HG03469 (cell line): ENCODE data around the gene TDRD9.

Source experiments
- ATAC-seq: cut with Tn5 transposase; IDR thresholded peaks from one replicate; pipeline ENCODE4 v1.9.1; 2021; ENCODE audit warnings: mild to moderate bottlenecking, moderate library complexity, moderate number of reproducible peaks; ENCODE audit not compliant: unreplicated experiment

Gene TDRD9

DNA sequence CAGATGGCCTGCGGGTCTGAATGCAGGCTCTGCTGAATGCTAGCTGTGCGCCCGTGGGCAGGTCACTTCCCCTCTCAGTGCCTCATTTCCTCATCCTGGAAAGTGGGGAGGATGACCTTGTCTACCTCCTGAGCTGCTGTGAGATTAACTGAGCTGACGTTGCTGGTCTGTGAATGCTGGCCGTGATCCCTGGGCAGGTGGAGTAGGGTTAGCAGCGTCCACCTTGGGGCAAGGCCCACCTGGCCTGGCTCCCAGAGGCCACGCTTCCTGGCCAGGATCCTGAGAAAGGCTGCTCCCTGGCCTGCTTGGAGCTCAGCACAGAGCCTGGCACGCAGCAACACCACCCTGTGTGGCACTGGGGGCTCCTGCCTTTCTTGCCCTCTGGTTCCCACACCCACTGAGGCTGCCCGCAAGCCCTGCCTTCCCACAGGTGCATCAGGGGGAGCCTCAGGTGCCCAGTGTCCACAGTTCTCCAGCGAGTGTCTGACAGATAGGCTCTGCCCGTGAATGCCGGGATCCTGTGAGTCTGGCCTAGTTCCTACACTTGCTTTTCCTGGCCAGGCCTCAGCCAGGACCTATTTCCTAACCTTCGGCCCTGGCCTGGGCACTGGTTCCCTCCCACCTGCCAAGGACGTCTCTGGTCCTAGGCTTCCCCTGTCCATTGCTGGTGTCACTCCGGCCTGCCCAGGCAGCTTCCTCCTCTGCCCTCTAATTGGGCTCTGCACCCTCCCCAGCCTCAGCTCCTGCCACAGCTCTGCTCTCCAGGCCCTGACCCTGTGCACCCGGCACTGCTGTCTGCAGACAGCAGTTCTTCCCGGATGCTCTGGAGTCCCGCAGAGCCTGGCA, 37.2 kb upstream of the TDRD9 start:
- no peak for ATAC-seq

DNA sequence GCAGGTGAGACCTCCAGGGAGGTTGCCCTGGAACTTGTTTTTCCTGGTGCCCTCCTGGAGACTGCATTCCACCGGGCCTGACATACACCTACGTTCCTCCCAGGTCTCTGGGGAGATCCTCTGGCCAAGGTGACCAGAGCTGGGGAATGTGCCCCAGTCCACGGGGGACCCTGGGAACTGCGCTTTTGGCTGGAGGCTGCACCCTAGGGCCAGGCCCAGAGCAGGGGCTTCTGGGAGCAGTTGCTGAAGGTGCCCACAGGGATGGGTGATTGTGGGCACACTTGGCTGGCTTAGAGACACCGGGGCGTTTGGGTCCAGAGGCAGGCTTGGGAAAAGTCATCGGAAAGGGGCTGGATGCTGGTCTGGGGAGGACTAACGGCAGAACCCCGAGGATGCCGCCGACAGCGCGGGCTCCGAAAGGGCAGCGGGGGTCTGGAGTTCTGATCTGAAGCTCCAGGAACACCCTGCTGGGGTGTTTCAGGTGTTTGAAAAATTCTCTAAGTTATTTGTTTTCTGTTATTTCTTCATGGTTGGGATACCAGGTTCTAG, 36.5 kb upstream of the TDRD9 start:
- no peak for ATAC-seq

- no peak for ATAC-seq
Measured at GRCh38 chr14:103892247-103892646, 36.0 kb upstream of the TDRD9 start.

GRCh38 chr14:103894034-103894722, 34.1 kb upstream of the TDRD9 start:
- ATAC-seq: no peak

DNA sequence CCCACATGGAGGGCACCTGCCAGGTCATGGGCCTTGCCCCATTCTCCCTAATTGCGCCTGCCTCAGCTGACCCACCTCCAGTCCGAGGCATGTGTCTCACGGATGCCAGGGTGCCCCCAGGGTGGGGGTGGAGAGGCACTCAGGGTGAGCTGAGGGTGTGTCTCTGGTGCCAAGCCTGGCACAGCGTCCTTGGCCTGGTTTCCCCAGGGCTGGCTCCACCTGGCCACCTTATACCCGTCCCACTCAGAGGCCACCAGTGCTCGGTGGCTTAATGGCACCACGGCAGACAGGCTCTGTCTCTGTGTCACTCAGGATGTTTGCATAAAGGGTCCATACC, 33.6 kb upstream of the TDRD9 start:
- ATAC-seq: no peak

GRCh38 chr14:103896578-103896977, 31.7 kb upstream of the TDRD9 start:
- no peak for ATAC-seq

DNA sequence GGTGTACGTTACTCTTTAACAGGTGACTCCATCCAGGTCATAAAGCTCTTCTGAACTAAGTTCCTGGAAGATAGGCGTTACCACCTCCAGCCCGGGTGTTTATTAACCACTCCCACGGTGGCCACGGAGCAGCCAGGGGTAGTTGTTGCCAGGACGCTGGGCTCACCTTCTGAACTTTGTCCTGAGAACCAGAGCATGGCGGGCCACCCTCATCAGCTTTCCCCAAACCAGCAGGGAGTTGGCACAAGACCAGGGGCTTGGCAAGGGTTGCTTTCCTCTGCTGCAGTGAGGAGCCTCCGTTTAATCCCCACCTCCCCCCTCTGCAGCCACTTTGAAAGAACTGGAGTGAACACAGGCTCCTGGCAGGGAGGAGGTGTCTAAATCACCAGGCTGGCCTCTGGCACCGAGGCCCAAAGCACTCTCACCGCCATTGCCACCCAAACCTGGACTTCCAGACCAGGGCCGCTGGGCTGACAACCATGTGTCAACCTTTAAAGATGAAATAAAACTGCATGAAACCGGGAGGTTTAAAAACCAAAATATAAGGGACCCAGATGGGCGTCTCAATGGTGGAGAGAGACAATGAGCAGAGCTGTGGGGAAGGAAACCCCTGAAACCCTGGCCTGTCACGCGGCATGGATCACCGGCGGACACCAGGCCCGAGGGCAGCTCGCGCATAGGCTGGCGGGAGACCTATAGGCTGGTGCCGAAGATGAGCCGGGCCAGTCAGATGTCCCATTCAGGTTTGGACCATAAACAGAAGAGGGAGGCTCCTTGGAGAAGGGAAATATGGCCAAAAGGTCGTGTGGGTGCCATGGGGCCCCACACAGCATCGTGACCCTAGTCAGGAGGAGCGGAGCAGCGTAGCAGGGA, 30.9 kb upstream of the TDRD9 start:
- no peak for ATAC-seq

- ATAC-seq: no peak
Measured at GRCh38 chr14:103898204-103898603, 30.1 kb upstream of the TDRD9 start.

GRCh38 chr14:103898711-103899110, 29.5 kb upstream of the TDRD9 start:
- no peak for ATAC-seq

DNA sequence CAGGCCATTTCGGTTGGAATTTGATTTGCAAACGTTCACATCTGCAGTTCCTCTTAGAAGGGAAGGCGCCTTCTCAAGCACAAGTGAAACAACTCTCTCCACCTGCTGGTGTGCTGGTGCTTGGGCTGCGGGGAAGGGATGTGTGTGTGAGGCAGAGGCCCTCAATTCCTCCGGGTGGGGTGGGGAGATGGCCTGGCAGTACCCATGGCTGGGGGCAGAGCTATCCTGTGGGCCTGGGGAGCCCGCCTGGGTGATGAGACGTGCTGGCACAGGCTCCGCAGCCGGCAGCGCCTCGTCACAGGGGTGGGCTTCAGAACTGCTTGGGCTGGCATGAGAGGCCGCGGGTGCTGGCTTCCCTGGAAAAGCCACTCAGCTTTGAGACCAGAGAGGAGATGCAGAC, 28.9 kb upstream of the TDRD9 start:
- no peak for ATAC-seq

GRCh38 chr14:103899833-103900232, 28.4 kb upstream of the TDRD9 start:
- no peak for ATAC-seq

DNA sequence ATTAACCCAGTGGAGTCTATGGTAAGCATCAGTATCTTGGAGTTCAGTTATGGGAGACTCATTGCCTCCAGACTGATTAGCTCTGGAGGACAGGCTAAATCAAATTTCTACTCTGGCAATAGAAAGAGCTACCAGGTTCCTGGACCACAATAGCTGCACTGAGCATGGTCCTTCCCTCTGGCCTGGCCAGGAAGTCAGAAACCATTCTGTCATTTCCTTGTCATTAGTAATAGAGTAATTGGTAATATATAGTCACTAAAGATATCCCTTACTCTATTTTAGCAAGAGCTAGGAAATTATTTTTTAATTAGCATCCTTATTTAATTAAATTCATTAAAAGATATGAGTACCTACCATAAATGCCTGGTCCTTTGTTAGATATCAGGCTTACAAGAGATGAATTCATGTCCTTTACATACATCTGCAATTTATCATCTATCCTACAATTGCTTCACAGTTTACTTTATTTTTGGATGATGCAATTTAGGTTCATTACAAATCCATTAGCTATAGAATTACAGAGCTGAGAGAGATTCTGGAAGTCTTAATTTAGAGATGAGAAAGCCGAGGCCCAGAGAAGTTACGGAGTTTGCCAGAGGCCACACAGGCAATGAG, 23.7 kb upstream of the TDRD9 start:
- ATAC-seq: no peak

- ATAC-seq: no peak
Measured at GRCh38 chr14:103905842-103906456, 22.3 kb upstream of the TDRD9 start.

GRCh38 chr14:103908580-103908979, 19.7 kb upstream of the TDRD9 start:
- ATAC-seq: no peak

- ATAC-seq: no peak
Measured at GRCh38 chr14:103909531-103910261, 18.6 kb upstream of the TDRD9 start.

- ATAC-seq: no peak
Measured at GRCh38 chr14:103910262-103910935, 17.9 kb upstream of the TDRD9 start.

DNA sequence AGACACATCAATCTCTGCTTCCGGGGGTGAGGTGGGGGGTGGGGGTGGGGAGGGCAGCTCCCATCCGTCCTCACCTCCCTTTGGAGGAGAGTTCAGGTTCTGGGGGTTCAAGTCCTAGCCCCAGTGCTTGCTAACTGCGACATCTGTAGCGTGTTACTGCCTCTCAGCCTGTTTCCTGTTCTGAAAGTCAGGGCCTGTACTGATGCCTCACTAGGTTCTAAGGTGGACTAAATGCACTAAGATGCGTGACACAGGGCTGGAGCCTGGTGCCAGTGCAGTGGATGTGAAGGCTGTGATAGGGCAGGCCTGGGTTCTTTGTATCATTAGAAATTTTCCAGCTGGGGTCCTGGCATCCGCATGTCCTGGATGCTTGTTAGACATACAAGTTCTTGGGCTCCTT, 17.3 kb upstream of the TDRD9 start:
- ATAC-seq: no peak

DNA sequence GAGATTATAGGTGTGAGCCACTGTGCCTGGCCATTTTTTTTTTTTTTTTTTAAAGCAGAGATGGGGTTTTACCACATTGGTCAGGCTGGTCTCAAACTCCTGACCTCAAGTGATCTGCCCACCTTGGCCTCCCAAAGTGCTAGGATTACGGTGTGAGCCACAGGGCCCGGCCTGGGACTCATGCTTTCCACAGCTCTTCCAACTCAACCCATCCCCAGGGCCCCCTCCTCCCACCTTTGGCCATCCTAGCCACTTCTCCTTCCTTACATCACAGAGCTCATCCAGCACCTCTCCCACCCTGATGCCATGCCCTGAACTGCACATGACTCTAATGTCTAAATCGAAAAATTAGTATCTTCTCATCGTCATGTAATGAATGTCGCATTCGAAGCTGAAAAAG, 12.6 kb upstream of the TDRD9 start:
- ATAC-seq: no peak

- ATAC-seq: no peak
Measured at GRCh38 chr14:103916636-103917262, 11.5 kb upstream of the TDRD9 start.
